ENCODE measurements around the gene MORN4. TPM values are rescaled to one million over a fixed set of nuclear protein-coding genes. Genes with fewer than 3 reads are reported as not detected.
"Not testable (repeated sequence)": the region's sequence is repeated elsewhere in the genome, so short reads cannot be mapped to it uniquely, and the experiment has no call there.

The MORN4 gene
- total RNA-seq, 1 donor from 2014 or later, result 11.3 TPM

- Mint-ChIP-seq H3K27me3 (ENCODE audit: low read depth) (no peaks in the 10 kb centered on the region), H3K27ac (ENCODE audit: unreplicated experiment) (peak within 1 kb of the TSS; percentile 98), H3K9me3 (ENCODE audit: low read depth) (no peaks in the 10 kb centered on the region), H3K36me3 (ENCODE audit: low read depth) (peaks cover 2% of the 10 kb centered on the region), H3K4me3 (ENCODE audit: unreplicated experiment) (peak within 1 kb of the TSS; percentile 98), H3K4me1 (ENCODE audit: low read depth) (peaks cover 23% of the 10 kb centered on the region)
- peak; percentile 100 for DNase-seq (ENCODE audit: low spot score)
- TF ChIP-seq, protein P1, sequence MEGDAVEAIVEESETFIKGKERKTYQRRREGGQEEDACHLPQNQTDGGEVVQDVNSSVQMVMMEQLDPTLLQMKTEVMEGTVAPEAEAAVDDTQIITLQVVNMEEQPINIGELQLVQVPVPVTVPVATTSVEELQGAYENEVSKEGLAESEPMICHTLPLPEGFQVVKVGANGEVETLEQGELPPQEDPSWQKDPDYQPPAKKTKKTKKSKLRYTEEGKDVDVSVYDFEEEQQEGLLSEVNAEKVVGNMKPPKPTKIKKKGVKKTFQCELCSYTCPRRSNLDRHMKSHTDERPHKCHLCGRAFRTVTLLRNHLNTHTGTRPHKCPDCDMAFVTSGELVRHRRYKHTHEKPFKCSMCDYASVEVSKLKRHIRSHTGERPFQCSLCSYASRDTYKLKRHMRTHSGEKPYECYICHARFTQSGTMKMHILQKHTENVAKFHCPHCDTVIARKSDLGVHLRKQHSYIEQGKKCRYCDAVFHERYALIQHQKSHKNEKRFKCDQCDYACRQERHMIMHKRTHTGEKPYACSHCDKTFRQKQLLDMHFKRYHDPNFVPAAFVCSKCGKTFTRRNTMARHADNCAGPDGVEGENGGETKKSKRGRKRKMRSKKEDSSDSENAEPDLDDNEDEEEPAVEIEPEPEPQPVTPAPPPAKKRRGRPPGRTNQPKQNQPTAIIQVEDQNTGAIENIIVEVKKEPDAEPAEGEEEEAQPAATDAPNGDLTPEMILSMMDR (IDR thresholded peaks at IDR 0.05), result no peak
Observed at GRCh38 chr10:97640174-97640867, 7.0 kb upstream of the MORN4 start, which contains the start of gene PI4K2A. Gene PI4K2A, plus strand, starts transcription at chr10:97640671. Its CDS starts 72 bp downstream, at chr10:97640743.

DNA sequence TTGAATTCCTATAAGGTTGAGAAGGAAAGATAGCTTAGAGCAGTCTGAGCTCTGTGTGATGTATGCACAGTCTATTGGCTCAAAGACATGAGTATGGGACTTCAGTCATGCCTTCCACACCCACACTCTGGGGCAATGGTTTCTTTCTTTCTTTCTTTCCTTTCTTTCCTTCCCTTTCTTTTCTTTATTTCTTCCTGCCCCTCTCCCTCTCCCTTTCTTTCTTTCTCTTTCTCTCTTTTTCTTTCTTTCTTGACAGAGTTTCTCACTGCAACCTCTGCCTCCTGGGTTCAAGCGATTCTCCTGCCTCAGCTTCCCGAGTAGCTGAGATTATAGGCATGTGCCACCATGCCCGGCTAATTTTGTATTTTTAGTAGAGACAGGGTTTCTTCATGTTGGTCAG lies 5.8 kb upstream of the MORN4 start:
- not testable (repeated sequence) for H3K27ac Mint-ChIP-seq (ENCODE audit: unreplicated experiment); H3K9me3 Mint-ChIP-seq (ENCODE audit: low read depth); DNase-seq (ENCODE audit: low spot score); H3K36me3 Mint-ChIP-seq (ENCODE audit: low read depth); H3K27me3 Mint-ChIP-seq (ENCODE audit: low read depth); H3K4me3 Mint-ChIP-seq (ENCODE audit: unreplicated experiment)
- peaks cover 23% of the 10 kb centered on the region for H3K4me1 Mint-ChIP-seq (ENCODE audit: low read depth)

DNA sequence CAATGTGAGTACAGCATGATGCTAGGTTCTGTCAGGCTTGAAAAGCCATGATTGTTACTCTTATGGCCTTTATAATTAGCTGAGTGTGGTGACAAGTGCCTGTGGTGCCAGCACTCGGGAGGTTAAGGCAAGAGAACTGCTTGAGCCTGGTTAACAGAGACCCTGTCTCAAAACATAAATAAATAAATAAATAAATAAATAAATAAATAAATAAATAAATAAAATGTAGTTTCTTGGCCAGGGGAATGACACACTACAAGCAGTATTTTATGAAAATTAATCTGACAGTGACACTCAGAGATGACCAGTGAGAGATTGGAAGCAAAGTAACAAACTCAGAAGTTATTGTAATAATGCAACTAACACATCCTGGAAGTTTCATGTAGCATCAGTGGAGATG lies 2.3 kb upstream of the MORN4 start:
- H3K4me3 Mint-ChIP-seq (ENCODE audit: unreplicated experiment), result no peak overlapping the region
- peaks cover 2% of the 10 kb centered on the region for H3K36me3 Mint-ChIP-seq (ENCODE audit: low read depth)
- H3K9me3 Mint-ChIP-seq (ENCODE audit: low read depth), result no peaks in the 10 kb centered on the region
- peaks cover 20% of the 10 kb centered on the region for H3K4me1 Mint-ChIP-seq (ENCODE audit: low read depth)
- no peaks in the 10 kb centered on the region for H3K27me3 Mint-ChIP-seq (ENCODE audit: low read depth)
- no peak overlapping the region for H3K27ac Mint-ChIP-seq (ENCODE audit: unreplicated experiment)
- TF ChIP-seq, protein P1 (IDR thresholded peaks at IDR 0.05), result no peak
- no peak for DNase-seq (ENCODE audit: low spot score)

- peaks cover 2% of the 10 kb centered on the region for H3K36me3 Mint-ChIP-seq (ENCODE audit: low read depth)
- H3K27ac Mint-ChIP-seq (ENCODE audit: unreplicated experiment), result no peak overlapping the region
- DNase-seq (ENCODE audit: low spot score), result no peak
- peaks cover 15% of the 10 kb centered on the region for H3K4me1 Mint-ChIP-seq (ENCODE audit: low read depth)
- TF ChIP-seq, protein P1 (IDR thresholded peaks at IDR 0.05), result peak; percentile 51
- H3K4me3 Mint-ChIP-seq (ENCODE audit: unreplicated experiment), result peak overlapping the region; percentile 99
- H3K27me3 Mint-ChIP-seq (ENCODE audit: low read depth), result no peaks in the 10 kb centered on the region
- no peaks in the 10 kb centered on the region for H3K9me3 Mint-ChIP-seq (ENCODE audit: low read depth)
Observed at GRCh38 chr10:97633921-97634320, 621 bp upstream of the MORN4 start.

GRCh38 chr10:97631098-97631497 lies 2.2 kb downstream of the MORN4 start:
- no peaks in the 10 kb centered on the region for H3K9me3 Mint-ChIP-seq (ENCODE audit: low read depth)
- DNase-seq (ENCODE audit: low spot score), result no peak
- peaks cover 2% of the 10 kb centered on the region for H3K36me3 Mint-ChIP-seq (ENCODE audit: low read depth)
- H3K27ac Mint-ChIP-seq (ENCODE audit: unreplicated experiment), result no peak overlapping the region
- TF ChIP-seq, protein P1 (IDR thresholded peaks at IDR 0.05), result no peak
- H3K4me3 Mint-ChIP-seq (ENCODE audit: unreplicated experiment), result no peak overlapping the region
- no peaks in the 10 kb centered on the region for H3K27me3 Mint-ChIP-seq (ENCODE audit: low read depth)
- H3K4me1 Mint-ChIP-seq (ENCODE audit: low read depth), result peaks cover 15% of the 10 kb centered on the region

DNA sequence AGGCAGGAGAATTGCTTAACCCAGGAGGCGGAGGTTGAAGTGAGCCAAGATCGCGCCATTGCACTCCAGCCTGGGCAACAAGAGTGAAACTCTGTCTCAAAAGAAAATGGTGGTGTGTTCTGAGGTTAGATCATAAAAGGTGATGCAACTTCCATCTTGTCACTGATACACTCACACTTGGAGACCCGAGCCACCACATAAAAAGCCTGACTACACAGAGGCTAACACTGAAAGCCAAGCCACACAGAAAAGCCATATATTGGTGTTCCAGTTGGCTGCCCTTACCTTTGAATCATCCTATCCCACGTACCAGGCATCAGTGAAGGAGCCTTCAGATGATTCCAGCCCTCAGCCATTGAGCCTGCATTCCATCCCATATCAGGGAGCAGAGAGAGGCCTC lies 4.0 kb downstream of the MORN4 start:
- Mint-ChIP-seq H3K9me3 (ENCODE audit: low read depth) (no peaks in the 10 kb centered on the region), H3K27ac (ENCODE audit: unreplicated experiment) (no peak overlapping the region), H3K4me1 (ENCODE audit: low read depth) (peaks cover 15% of the 10 kb centered on the region), H3K27me3 (ENCODE audit: low read depth) (no peaks in the 10 kb centered on the region), H3K36me3 (ENCODE audit: low read depth) (peaks cover 2% of the 10 kb centered on the region), H3K4me3 (ENCODE audit: unreplicated experiment) (no peak overlapping the region)
- no peak for DNase-seq (ENCODE audit: low spot score)
- TF ChIP-seq, protein P1 (IDR thresholded peaks at IDR 0.05), result no peak
